Neural progenitor cell (in vitro differentiated cells): ENCODE data around the gene CD164L2. TPM values are rescaled to one million over a fixed set of nuclear protein-coding genes. Genes with fewer than 3 reads are reported as not detected.

ENCODE experiments used
- DNase-seq: peaks from one replicate; pipeline ENCODE4 v3.0.0-alpha.2; 2016; ENCODE audit warnings: low spot score
- H2AFZ ChIP-seq: fragments of 200-600 bp; sonication (generic); replicated peaks from 2 replicates; pipeline ENCODE4 v1.6.1; 2016; ENCODE audit warnings: antibody characterized with exemption
- H3F3A ChIP-seq: fragments of 200-600 bp; sonication (generic); 2 replicates; pipeline ENCODE4 v1.6.1; 2016; ENCODE audit warnings: antibody characterized with exemption, low read depth
- H3K27ac ChIP-seq: fragments of 200-600 bp; sonication (generic); 2 replicates; pipeline ENCODE4 v1.5.1; 2016; ENCODE audit warnings: mild to moderate bottlenecking
- H3K27me3 ChIP-seq: fragments of 200-600 bp; sonication (generic); 2 replicates; pipeline ENCODE4 v1.6.1; 2016; ENCODE audit warnings: mild to moderate bottlenecking, moderate library complexity
- H3K36me3 ChIP-seq: fragments of 200-600 bp; sonication (generic); 2 replicates; pipeline ENCODE4 v1.5.1; 2016
- H3K4me1 ChIP-seq: fragments of 200-600 bp; sonication (generic); 2 replicates; pipeline ENCODE4 v1.6.1; 2016; ENCODE audit warnings: mixed run types
- H3K4me2 ChIP-seq: fragments of 200-600 bp; sonication (generic); 2 replicates; pipeline ENCODE4 v1.6.1; 2016
- H3K4me3 ChIP-seq: fragments of 200-600 bp; sonication (generic); 2 replicates; pipeline ENCODE4 v1.5.1; 2016
- H3K79me2 ChIP-seq: fragments of 200-600 bp; sonication (generic); 2 replicates; pipeline ENCODE4 v1.6.1; 2016; ENCODE audit warnings: low read depth
- H3K9ac ChIP-seq: fragments of 200-600 bp; sonication (generic); 2 replicates; pipeline ENCODE4 v1.6.1; 2016
- H3K9me3 ChIP-seq: fragments of 200-600 bp; sonication (generic); 2 replicates; pipeline ENCODE4 v1.5.1; 2016; ENCODE audit warnings: low read depth
- H4K20me1 ChIP-seq: fragments of 200-600 bp; sonication (generic); 2 replicates; pipeline ENCODE4 v1.6.1; 2016; ENCODE audit warnings: low read depth
- H3K27ac Mint-ChIP-seq: 3 replicates; pipeline ENCODE4 v1.8.0; 2021; ENCODE audit warnings: mixed read lengths
- H3K27me3 Mint-ChIP-seq: 2 replicates; pipeline ENCODE4 v1.8.0; 2022; ENCODE audit warnings: low read depth, mild to moderate bottlenecking, inconsistent platforms, moderate library complexity, mixed read lengths; ENCODE audit not compliant: insufficient read depth
- H3K36me3 Mint-ChIP-seq: 3 replicates; pipeline ENCODE4 v1.8.0; 2021; ENCODE audit warnings: mixed read lengths
- H3K4me1 Mint-ChIP-seq: 3 replicates; pipeline ENCODE4 v1.8.0; 2021; ENCODE audit warnings: mixed read lengths
- H3K4me3 Mint-ChIP-seq: 3 replicates; pipeline ENCODE4 v1.8.0; 2021; ENCODE audit warnings: mild to moderate bottlenecking, moderate library complexity, mixed read lengths
- H3K9me3 Mint-ChIP-seq: 3 replicates; pipeline ENCODE4 v1.8.0; 2020; ENCODE audit warnings: mixed read lengths
- EZH2 ChIP-seq: fragments of 200-600 bp; sonication (generic); IDR thresholded peaks from 2 replicates; pipeline ENCODE4 v1.6.1; 2017; ENCODE audit warnings: antibody characterized with exemption, mild to moderate bottlenecking, moderate library complexity
- EZH2phosphoT487 ChIP-seq: fragments of 200-600 bp; sonication (generic); IDR thresholded peaks from 2 replicates; pipeline ENCODE4 v1.6.1; 2017; ENCODE audit warnings: antibody characterized with exemption
- total RNA-seq: library from RNA; depleted of rRNA; stranded (reverse); fragments of >200 nt; gene quantifications from 2 replicates; pipeline ENCODE4 v1.2.3, GENCODE V29; 2015; ENCODE audit warnings: low replicate concordance
- TF ChIP-seq, protein P1 (sequence below): fragments of 200-600 bp; sonication (generic); IDR thresholded peaks from 2 replicates; pipeline ENCODE4 v1.5.1; 2017; ENCODE audit warnings: antibody characterized with exemption, mild to moderate bottlenecking

Gene CD164L2
- total RNA-seq, 1 donor from 2014 or later: 1.6 TPM

DNA sequence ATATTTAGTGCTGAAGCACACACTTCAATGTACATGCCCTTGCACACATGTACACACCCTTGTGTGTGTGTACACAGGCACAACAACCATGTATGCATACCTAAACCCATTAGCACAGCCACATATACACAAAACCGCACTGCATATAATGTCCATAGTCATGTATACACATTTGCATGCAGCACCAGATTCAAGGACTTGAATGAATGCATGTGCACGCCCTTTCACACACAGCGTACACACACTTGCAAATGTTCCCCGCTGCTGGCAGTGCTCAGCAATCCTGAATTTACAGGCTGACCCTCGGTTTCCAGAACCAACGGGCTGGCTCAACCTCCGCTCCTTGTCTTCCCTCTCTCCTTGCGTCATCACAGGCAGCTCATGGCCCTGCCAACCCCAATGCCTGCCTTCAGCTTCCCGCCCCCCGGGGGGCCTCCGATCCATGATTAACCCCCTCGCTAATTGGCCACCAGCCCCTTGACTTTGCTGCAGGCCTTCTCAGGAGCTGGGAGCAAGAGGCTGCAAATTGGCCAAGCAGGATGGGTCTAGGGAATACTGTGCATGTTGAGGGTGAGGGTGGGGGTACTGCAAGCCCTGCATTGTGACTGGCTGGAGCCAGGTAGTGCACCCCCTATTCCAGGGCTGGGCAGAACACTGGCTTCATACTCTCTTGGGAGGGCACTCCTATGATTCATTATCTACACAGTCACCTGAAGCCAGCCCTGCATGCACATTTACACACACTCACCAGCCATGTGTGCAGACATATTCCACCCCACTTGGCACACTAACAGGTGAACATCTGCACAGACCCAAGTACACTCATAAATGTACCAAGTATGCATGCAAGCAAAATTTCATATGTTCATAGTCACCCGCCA, 17.2 kb upstream of the CD164L2 start:
- H3K79me2 ChIP-seq: no peaks in the 10 kb centered on the region
- H3K27me3 ChIP-seq: no peaks in the 10 kb centered on the region
- H3K27me3 Mint-ChIP-seq: peaks cover 11% of the 10 kb centered on the region
- H3F3A ChIP-seq: peaks cover 43% of the 10 kb centered on the region
- DNase-seq: peak; percentile 22
- H2AFZ ChIP-seq: no peak overlapping the region
- no peaks in the 10 kb centered on the region for H3K36me3 ChIP-seq
- H3K4me2 ChIP-seq: no peak overlapping the region
- no peaks in the 10 kb centered on the region for H4K20me1 ChIP-seq
- H3K36me3 Mint-ChIP-seq: peaks cover 4% of the 10 kb centered on the region
- H3K9me3 Mint-ChIP-seq: no peaks in the 10 kb centered on the region
- H3K27ac ChIP-seq: no peak overlapping the region
- peaks cover 66% of the 10 kb centered on the region for H3K4me1 Mint-ChIP-seq
- peak overlapping the region; percentile 43 for H3K27ac Mint-ChIP-seq
- H3K9ac ChIP-seq: no peak overlapping the region
- H3K9me3 ChIP-seq: no peaks in the 10 kb centered on the region
- H3K4me3 Mint-ChIP-seq: no peak overlapping the region
- no peak overlapping the region for H3K4me3 ChIP-seq
- TF ChIP-seq, protein P1, sequence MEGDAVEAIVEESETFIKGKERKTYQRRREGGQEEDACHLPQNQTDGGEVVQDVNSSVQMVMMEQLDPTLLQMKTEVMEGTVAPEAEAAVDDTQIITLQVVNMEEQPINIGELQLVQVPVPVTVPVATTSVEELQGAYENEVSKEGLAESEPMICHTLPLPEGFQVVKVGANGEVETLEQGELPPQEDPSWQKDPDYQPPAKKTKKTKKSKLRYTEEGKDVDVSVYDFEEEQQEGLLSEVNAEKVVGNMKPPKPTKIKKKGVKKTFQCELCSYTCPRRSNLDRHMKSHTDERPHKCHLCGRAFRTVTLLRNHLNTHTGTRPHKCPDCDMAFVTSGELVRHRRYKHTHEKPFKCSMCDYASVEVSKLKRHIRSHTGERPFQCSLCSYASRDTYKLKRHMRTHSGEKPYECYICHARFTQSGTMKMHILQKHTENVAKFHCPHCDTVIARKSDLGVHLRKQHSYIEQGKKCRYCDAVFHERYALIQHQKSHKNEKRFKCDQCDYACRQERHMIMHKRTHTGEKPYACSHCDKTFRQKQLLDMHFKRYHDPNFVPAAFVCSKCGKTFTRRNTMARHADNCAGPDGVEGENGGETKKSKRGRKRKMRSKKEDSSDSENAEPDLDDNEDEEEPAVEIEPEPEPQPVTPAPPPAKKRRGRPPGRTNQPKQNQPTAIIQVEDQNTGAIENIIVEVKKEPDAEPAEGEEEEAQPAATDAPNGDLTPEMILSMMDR: no peak
- TF ChIP-seq EZH2phosphoT487 (no peak), EZH2 (no peak)
- peaks cover 48% of the 10 kb centered on the region for H3K4me1 ChIP-seq

DNA sequence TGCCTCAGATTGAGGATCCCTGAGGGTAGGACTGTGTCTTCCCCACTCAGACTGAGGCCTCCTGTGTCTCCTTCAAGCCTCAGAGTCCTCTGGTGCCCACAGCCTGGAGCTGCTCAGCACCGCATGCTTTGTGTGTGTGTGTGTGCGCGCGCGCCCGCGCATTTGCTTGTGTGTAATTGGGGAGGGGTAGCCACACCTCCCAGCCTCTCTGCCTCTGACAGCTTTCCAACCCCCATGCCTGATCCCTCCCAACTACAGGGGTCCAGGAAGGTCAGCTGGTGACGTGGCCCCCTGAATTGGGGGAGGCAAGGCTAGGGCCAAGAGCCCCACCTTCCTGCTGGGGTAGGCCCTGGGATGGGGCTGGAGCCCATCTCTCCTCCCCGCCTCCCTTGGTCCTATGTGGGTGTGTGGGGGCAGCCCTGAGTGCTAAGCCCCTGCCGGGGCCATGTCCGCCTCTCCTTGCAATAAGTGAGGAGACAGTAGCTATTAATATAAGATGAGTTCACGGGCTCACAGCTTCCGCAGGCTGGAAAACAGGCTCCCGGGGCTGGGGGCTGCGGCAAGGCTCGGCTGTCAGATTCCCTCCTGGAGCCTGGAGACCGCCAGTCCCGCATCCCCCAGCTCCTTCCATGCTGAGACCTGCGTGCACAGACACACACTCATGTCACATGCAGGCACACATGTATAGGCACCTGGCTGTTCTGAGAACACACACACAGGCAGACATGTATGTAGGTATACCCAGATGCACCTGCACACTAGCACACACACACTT, 16.3 kb upstream of the CD164L2 start:
- H3K79me2 ChIP-seq: no peaks in the 10 kb centered on the region
- peaks cover 39% of the 10 kb centered on the region for H3K4me1 ChIP-seq
- peak overlapping the region; percentile 30 for H2AFZ ChIP-seq
- Mint-ChIP-seq H3K4me1 (peaks cover 66% of the 10 kb centered on the region), H3K36me3 (peaks cover 4% of the 10 kb centered on the region), H3K27ac (peak overlapping the region; percentile 86), H3K4me3 (no peak overlapping the region), H3K27me3 (peaks cover 13% of the 10 kb centered on the region), H3K9me3 (no peaks in the 10 kb centered on the region)
- TF ChIP-seq, protein P1: no peak
- TF ChIP-seq EZH2phosphoT487: no peak
- TF ChIP-seq EZH2: no peak
- no peak overlapping the region for H3K9ac ChIP-seq
- no peaks in the 10 kb centered on the region for H4K20me1 ChIP-seq
- no peak overlapping the region for H3K4me3 ChIP-seq
- peak; percentile 22 for DNase-seq
- no peak overlapping the region for H3K4me2 ChIP-seq
- no peaks in the 10 kb centered on the region for H3K9me3 ChIP-seq
- no peaks in the 10 kb centered on the region for H3K36me3 ChIP-seq
- no peaks in the 10 kb centered on the region for H3K27me3 ChIP-seq
- no peak overlapping the region for H3K27ac ChIP-seq
- H3F3A ChIP-seq: peaks cover 34% of the 10 kb centered on the region

DNA sequence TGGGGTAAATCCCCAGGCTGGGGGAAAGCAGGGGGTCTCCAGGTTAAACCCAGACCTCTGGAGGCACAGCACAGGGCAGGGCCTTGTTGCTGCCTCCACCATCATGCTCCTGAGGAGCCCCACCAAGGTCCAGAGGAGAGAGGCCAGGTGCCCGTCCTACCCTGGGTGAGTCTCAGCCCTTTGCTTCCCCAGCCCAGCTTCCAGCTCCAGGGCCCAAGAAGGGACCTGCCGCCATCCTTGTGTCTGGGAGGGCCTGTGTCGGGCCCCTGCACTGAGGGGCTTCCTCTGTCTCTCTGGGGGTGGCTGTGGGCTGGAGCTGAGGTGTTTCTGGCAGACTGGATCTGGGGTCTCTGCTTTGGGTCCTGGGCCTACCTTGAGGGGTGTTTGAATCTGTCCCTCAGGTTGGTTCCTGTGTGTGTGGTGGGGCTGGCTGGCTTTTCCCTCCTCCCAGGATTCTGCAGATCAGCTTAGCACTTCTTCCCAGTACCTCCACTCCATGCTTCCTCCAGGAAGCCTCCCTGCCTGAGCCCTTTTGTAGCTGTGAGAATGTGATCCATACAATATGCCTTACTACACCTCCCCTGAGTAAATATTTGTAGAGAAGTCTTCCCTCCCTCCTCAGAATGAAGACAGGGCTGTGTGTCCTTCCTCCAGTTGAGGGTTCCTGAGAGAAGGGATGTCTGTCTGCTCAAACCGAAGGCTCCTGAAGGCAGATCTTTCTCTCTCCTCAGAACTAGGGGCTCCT, 15.4 kb upstream of the CD164L2 start:
- TF ChIP-seq EZH2phosphoT487 (no peak), EZH2 (no peak)
- TF ChIP-seq, protein P1: no peak
- H3F3A ChIP-seq: peaks cover 29% of the 10 kb centered on the region
- H3K4me3 ChIP-seq: no peak overlapping the region
- Mint-ChIP-seq H3K36me3 (no peaks in the 10 kb centered on the region), H3K4me3 (no peak overlapping the region), H3K9me3 (no peaks in the 10 kb centered on the region), H3K27me3 (peaks cover 15% of the 10 kb centered on the region), H3K4me1 (peaks cover 57% of the 10 kb centered on the region), H3K27ac (peak overlapping the region; percentile 86)
- no peak for DNase-seq
- H3K36me3 ChIP-seq: no peaks in the 10 kb centered on the region
- H3K9me3 ChIP-seq: no peaks in the 10 kb centered on the region
- peak overlapping the region; percentile 30 for H2AFZ ChIP-seq
- no peaks in the 10 kb centered on the region for H4K20me1 ChIP-seq
- no peak overlapping the region for H3K9ac ChIP-seq
- peaks cover 31% of the 10 kb centered on the region for H3K4me1 ChIP-seq
- no peaks in the 10 kb centered on the region for H3K79me2 ChIP-seq
- H3K4me2 ChIP-seq: no peak overlapping the region
- no peak overlapping the region for H3K27ac ChIP-seq
- H3K27me3 ChIP-seq: no peaks in the 10 kb centered on the region
